Common myeloid progenitor, CD34-positive (primary cell): ENCODE measurements around the gene IFI16.

Experiments used
- CTCF ChIA-PET: fragments of 350-600 bp; sonication (Branson Sonifier 250); formaldehyde crosslinking; loops from one replicate; lab custom pipeline; 2021; ENCODE audit warnings: antibody characterized with exemption; lab: Charles Lee
- POLR2A ChIA-PET: fragments of 350-600 bp; sonication (Branson Sonifier 250); formaldehyde crosslinking; loops from one replicate; lab custom pipeline; 2021; ENCODE audit warnings: antibody characterized with exemption; lab: Charles Lee
- DNase-seq, 3 donors: peaks; one replicate each; pipeline versions ENCODE4 v3.0.0 to v3.0.0-alpha.2; 2013
- H3K27ac ChIP-seq, 2 experiments: 1 replicate in 1 of 2; 2 replicates in 1 of 2; pipeline ENCODE4 v1.7.0; 2013; ENCODE audit warnings: inconsistent platforms in 2 of 2, low read length in 2 of 2, mild to moderate bottlenecking in 2 of 2, low read depth in 1 of 2, moderate library complexity in 1 of 2; ENCODE audit not compliant: severe bottlenecking in 2 of 2, insufficient read depth in 1 of 2, poor library complexity in 1 of 2
- H3K27me3 ChIP-seq, 5 experiments: replicated peaks in 2 of 5; 1 replicate in 3 of 5; 2 replicates in 2 of 5; pipeline versions ENCODE4 v1.6.1 to v1.7.0; 2013; ENCODE audit warnings: low read length in 4 of 5, mild to moderate bottlenecking in 2 of 5, moderate library complexity in 2 of 5, inconsistent platforms in 1 of 5; ENCODE audit not compliant: insufficient read depth in 5 of 5, control insufficient read depth in 4 of 5
- H3K36me3 ChIP-seq, 4 experiments: 1 replicate in 2 of 4; 2 replicates in 2 of 4; pipeline versions ENCODE4 v1.6.1 to v1.7.0; 2013; ENCODE audit warnings: low read length in 3 of 4, control low read depth in 1 of 4, mild to moderate bottlenecking in 1 of 4; ENCODE audit not compliant: control insufficient read depth in 4 of 4, insufficient read depth in 4 of 4
- H3K4me1 ChIP-seq, 4 experiments: 1 replicate in 3 of 4; 2 replicates in 1 of 4; pipeline versions ENCODE4 v1.6.1 to v1.7.1; 2013; ENCODE audit warnings: low read length in 3 of 4, mild to moderate bottlenecking in 3 of 4, control low read depth in 1 of 4, inconsistent platforms in 1 of 4, moderate library complexity in 1 of 4; ENCODE audit not compliant: control insufficient read depth in 4 of 4, insufficient read depth in 4 of 4; ENCODE audit errors: control extremely low read depth in 1 of 4
- H3K4me3 ChIP-seq, 7 experiments: 1 replicate in 4 of 7; 2 replicates in 3 of 7; pipeline versions ENCODE4 v1.5.1 to v1.7.0; 2013; ENCODE audit warnings: mild to moderate bottlenecking in 7 of 7, low read length in 6 of 7, moderate library complexity in 6 of 7, inconsistent platforms in 2 of 7, low read depth in 2 of 7, control low read depth in 1 of 7; ENCODE audit not compliant: insufficient read depth in 4 of 7, control insufficient read depth in 1 of 7; ENCODE audit errors: extremely low read depth in 1 of 7
- H3K9me3 ChIP-seq, 5 experiments: 1 replicate in 4 of 5; 2 replicates in 1 of 5; pipeline versions ENCODE4 v1.6.1 to v1.7.1; 2013; ENCODE audit warnings: low read length in 4 of 5, mild to moderate bottlenecking in 2 of 5, inconsistent platforms in 1 of 5, low read depth in 1 of 5, moderate library complexity in 1 of 5; ENCODE audit not compliant: control insufficient read depth in 4 of 5, insufficient read depth in 2 of 5; ENCODE audit errors: control extremely low read depth in 1 of 5
- WGBS: methylation state at CpG from one replicate; pipeline ENCODE4 v1.1.5; 2013; ENCODE audit not compliant: insufficient coverage; 5-methylcytosine and 5-hydroxymethylcytosine counted together

IFI16 gene

GRCh38 chr1:159089184-159089791, 79.6 kb downstream of the IFI16 start:
- peaks cover 20 to 70% (median 36%) of the 10 kb centered on the region in 4 experiments for H3K4me1 ChIP-seq
- no peak for DNase-seq
- ChIA-PET CTCF (interaction anchor here (0.9 to 1.2 kb wide), 3 partner anchors 9 to 21 kb away, joined by 3 to 4 read pairs (median 3); no protein-coding TSS in a partner anchor), POLR2A (interaction anchor here (0.6 kb wide), 1 partner anchor 14 kb away, joined by 3 read pairs; no protein-coding TSS in a partner anchor)
- no peaks in the 10 kb centered on the region for H3K27me3 ChIP-seq
- no peaks in the 10 kb centered on the region for H3K36me3 ChIP-seq
- no peaks in the 10 kb centered on the region for H3K9me3 ChIP-seq
- 100% methylated on average over 2 of the region's 4 CpGs for WGBS
- no peak overlapping the region for H3K4me3 ChIP-seq
- no peak overlapping the region for H3K27ac ChIP-seq

DNA sequence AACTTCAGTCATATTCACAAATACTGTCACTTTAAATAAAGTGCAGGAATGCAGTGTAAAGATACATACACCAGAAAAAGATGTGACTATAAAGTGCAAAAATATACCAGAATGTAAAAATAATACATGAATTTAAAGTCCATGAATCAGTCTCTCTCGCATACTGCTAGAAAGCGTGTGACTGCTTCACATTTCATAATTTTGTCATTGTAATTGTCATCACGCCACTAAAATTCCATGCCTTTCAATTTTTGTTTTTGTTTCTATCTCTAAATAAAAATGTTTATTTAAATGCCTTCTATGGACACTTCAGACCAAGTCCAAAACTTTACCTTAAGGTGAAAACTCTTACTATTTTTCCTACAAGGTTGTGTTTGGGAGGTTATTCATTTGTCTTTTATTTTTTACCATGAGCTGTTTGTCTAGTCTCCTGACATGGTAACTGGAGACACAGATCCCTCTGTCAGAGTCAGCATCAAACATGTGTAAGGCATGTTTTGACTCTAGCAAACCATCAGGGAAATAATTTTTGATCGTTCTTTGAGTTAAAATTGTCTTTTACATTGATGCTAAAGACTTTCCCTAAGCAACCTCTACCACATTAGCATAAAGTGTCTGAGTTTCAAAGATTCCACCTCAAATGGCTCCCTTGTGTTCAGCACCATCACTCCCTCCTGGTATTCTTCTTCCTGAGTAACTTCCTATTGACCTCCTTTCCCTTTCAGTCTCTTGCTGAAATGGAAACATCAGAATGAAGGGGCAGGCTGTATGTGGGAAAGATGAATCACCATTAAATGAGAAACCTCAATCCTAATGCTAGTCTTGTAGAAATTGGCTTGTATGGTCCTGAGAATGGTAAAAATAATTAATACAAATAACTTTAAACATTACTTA, 80.8 kb downstream of the IFI16 start:
- DNase-seq = no peak
- Histone ChIP-seq H3K4me1 (peaks cover 20 to 58% (median 29%) of the 10 kb centered on the region in 4 experiments), H3K9me3 (no peaks in the 10 kb centered on the region), H3K27me3 (no peaks in the 10 kb centered on the region), H3K27ac (no peak overlapping the region), H3K36me3 (no peaks in the 10 kb centered on the region), H3K4me3 (no peak overlapping the region)
- CTCF ChIA-PET = interaction anchor here (1.1 kb wide), 1 partner anchor 21 kb away, joined by 3 read pairs; no protein-coding TSS in a partner anchor
- 100% methylated on average over 1 of the region's 4 CpGs for WGBS
- POLR2A ChIA-PET = no interaction called here

- Histone ChIP-seq H3K27ac (no peak overlapping the region), H3K27me3 (no peaks in the 10 kb centered on the region), H3K9me3 (no peaks in the 10 kb centered on the region), H3K36me3 (no peaks in the 10 kb centered on the region), H3K4me1 (peaks cover 20 to 52% (median 29%) of the 10 kb centered on the region in 4 experiments), H3K4me3 (peak overlapping the region in 1 of 7 experiments; percentile 20)
- 100% methylated on average over 2 of the region's 2 CpGs for WGBS
- DNase-seq = no peak
- CTCF ChIA-PET = interaction anchor here (1.1 kb wide), 1 partner anchor 21 kb away, joined by 3 read pairs; no protein-coding TSS in a partner anchor
- POLR2A ChIA-PET = no interaction called here
These were observed 81.5 kb downstream of the IFI16 start for GRCh38 chr1:159091180-159091560.

GRCh38 chr1:159091607-159092031, 81.9 kb downstream of the IFI16 start:
- no peaks in the 10 kb centered on the region for H3K9me3 ChIP-seq
- H3K27ac ChIP-seq = peak overlapping the region in 1 of 2 experiments; percentile 81
- H3K27me3 ChIP-seq = no peaks in the 10 kb centered on the region
- POLR2A ChIA-PET = no interaction called here
- WGBS = 100% methylated on average over 1 of the region's 1 CpG
- peaks cover 20 to 48% (median 29%) of the 10 kb centered on the region in 4 experiments for H3K4me1 ChIP-seq
- peak overlapping the region in 2 of 7 experiments; percentile 11 to 20 for H3K4me3 ChIP-seq
- peak in 2 of 3 donors; percentile 69 to 77 for DNase-seq
- CTCF ChIA-PET = no interaction called here
- no peaks in the 10 kb centered on the region for H3K36me3 ChIP-seq

DNA sequence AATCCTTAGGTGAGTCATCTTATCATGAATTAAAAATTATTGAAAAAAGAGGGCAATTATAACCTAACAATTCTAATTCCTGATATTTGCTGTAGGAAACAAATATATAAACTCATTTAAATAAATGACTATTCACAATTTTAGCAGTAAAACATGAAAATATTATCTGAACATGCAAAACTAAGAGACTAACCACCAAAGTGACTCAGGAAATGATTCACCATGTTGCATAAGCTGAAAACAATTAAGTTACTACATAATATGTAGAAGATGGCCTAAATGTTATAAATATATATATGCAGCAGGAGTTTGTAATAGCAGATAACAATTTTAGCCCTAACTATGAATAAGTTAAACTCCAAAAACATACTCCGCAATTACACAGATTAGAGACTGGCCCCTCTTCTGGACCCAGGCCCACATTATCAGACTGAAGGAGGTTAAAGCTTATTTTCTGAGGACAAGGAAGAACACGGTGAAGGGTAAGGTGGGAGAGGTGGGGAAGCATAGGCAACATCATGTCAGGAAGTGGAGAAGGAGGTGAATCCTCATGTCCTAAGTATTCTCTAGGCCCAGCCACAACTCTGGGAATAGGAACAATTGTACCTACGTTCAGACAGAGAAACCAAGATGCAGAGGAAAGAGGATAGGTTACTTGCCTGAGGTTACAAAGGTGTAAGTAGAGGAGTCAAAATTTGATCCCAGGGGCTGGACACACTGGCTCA, 82.5 kb downstream of the IFI16 start:
- WGBS = 84% methylated on average over 3 of the region's 3 CpGs
- ChIA-PET POLR2A (no interaction called here), CTCF (no interaction called here)
- Histone ChIP-seq H3K9me3 (no peaks in the 10 kb centered on the region), H3K36me3 (no peaks in the 10 kb centered on the region), H3K4me3 (peak overlapping the region in 3 of 7 experiments; percentile 29 to 51 (median 41)), H3K27me3 (no peaks in the 10 kb centered on the region), H3K4me1 (peaks cover 20 to 43% (median 28%) of the 10 kb centered on the region in 4 experiments), H3K27ac (peak overlapping the region in 1 of 2 experiments; percentile 81)
- DNase-seq = peak; percentile 59 to 90 (median 83)

GRCh38 chr1:159098596-159098995, 88.9 kb downstream of the IFI16 start:
- CTCF ChIA-PET = interaction anchor here (1.1 kb wide), 1 partner anchor 10 kb away, joined by 3 read pairs; no protein-coding TSS in a partner anchor

More at GRCh38 chr1:159098596-159098995, 88.9 kb downstream of the IFI16 start:
- Histone ChIP-seq H3K36me3 (no peaks in the 10 kb centered on the region), H3K27ac (no peak overlapping the region), H3K4me3 (no peak overlapping the region), H3K27me3 (no peaks in the 10 kb centered on the region), H3K4me1 (no peaks in the 10 kb centered on the region), H3K9me3 (no peaks in the 10 kb centered on the region)
- POLR2A ChIA-PET = no interaction called here
- 100% methylated on average over 1 of the region's 3 CpGs for WGBS
- no peak for DNase-seq
